HG03432 (cell line): ENCODE measurements around the gene DNALI1.

Source experiments
- ATAC-seq: cut with Tn5 transposase; IDR thresholded peaks from one replicate; pipeline ENCODE4 v1.9.1; 2021; ENCODE audit warnings: mild to moderate bottlenecking, moderate library complexity; ENCODE audit not compliant: unreplicated experiment

Gene DNALI1

DNA sequence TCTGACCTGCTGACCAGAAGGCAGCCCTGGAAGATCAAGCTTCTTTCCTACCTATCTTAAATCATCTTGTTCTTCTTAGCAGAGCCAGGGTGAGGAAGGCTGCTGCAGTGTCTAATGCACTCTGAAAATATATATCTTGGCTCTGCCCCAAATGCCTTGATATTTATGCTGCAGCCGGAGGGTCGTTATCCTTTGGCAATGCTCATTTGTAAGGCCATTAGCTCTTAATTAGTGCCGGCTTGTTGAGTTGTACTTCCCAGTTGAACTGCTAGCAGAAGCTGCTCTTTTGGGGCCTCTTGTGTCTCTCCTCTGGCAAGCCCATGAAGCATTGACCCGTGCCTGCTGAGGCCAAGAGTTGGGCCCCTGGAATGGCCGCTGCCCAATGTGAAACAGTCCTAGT, 43.2 kb downstream of the DNALI1 start:
- no peak for ATAC-seq

- ATAC-seq: no peak
These were observed 44.7 kb downstream of the DNALI1 start for GRCh38 chr1:37601441-37601840.

DNA sequence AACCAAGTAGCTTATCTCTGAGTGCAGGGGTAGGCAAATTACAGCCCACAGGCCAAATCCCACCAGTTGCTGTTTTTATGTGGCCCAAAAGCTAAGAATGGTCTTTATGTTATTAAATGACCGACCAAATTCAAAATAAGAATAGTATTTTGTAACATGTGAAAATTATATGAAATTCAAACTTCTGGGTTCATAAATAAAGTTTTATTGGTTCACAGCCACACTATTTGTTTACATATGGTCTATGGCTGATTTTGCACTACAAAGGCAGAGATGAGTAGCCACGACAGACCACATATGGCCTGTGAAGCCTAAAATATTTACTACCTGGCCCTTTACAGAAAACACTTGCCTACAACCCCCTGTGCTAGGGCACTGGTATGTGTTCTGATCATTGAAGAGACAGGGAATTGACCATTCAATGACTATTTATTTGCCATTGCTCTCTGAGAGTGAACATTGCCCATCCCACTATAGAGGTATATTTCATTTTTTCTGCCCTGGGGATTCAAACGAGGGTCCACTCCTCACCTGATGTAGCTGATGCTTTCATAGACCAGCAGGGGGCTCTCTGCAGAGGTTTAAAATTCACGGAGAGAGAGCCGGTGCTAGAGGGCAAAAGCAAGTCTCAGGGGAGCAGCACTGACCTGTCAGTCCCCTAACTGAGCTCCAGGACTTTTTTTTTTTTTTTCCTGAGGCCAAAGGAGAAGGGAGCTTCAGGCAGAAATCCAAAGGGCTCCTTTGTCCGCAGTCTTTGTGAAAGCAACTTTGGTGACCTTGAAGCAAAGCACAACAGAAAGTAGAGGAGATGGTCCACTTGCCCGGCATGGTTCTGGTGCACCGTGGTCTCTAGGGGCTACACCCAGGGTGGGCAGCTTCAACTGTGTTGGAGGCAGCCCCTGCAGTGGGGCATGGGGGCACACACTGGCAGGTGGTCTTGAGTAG, 46.3 kb downstream of the DNALI1 start:
- no peak for ATAC-seq

GRCh38 chr1:37605061-37605650, 48.4 kb downstream of the DNALI1 start:
- ATAC-seq: no peak

DNA sequence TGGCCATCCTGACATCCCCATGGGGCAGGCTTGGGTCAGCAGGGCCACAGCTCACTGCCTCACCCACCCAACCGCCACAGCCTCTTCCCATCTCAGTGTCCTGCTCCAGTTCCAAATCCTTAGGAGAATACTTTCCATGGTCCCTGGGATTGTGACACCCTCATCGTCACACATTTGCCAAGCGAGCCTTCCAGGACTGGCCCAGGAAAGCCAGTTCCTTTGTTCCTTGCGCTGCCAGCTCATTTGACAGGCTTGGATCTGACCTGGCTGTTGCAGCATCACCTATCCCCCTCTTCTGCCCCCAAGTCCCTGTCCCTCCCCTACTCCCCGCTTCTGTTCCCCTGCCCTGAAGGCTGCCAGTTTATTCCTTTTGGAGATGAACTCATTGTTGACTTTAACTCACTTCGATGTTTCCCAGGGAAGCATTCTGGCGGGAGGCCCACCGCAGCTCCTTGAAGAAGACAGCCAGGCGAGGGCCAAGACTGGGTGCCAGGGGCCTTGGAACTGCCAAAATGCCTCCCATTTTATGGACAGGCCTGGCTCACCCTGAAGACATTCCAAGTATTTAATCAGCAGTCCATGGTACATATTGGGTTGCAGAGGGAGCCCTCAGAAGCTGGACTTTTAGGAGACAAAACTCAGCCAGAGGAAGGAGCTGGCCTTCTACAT, 49.2 kb downstream of the DNALI1 start:
- no peak for ATAC-seq

GRCh38 chr1:37606481-37607263, 49.9 kb downstream of the DNALI1 start:
- no peak for ATAC-seq

GRCh38 chr1:37609002-37609401, 52.3 kb downstream of the DNALI1 start:
- ATAC-seq: no peak

- no peak for ATAC-seq
These were observed 53.3 kb downstream of the DNALI1 start for GRCh38 chr1:37609994-37610393.

- no peak for ATAC-seq
These were observed 55.4 kb downstream of the DNALI1 start for GRCh38 chr1:37612186-37612585.

- ATAC-seq: no peak
These were observed 57.4 kb downstream of the DNALI1 start for GRCh38 chr1:37614105-37614504.

DNA sequence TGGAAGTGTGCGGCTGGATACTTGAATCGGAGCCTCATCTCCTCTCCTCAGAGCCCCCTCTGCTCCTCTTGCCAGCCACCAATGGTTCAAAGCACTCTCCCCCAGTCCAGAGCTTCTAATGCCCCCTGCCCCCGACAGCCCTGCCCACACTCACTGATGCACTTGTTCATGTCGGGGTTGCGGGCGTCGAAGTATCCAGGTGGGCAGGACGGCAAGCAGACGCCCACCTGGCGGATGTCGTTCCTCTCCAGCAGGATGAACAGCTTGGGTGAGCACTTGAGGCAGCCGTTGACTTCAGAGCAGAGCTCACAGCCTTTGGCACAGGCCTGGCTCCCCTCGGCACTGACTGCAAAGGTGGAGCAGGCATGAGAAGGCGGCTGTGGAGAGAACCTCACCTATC, 59.6 kb downstream of the DNALI1 start:
- no peak for ATAC-seq
